HK-2 (cell line): ENCODE measurements around the gene SFXN3.
A peak's percentile ranks its signal among the peaks of the same experiment; 100 is the strongest.

Experiments used
- DNase-seq: peaks from one replicate; pipeline ENCODE4 v3.0.0-alpha.2; 2018; ENCODE audit not compliant: unreplicated experiment

SFXN3 gene

DNA sequence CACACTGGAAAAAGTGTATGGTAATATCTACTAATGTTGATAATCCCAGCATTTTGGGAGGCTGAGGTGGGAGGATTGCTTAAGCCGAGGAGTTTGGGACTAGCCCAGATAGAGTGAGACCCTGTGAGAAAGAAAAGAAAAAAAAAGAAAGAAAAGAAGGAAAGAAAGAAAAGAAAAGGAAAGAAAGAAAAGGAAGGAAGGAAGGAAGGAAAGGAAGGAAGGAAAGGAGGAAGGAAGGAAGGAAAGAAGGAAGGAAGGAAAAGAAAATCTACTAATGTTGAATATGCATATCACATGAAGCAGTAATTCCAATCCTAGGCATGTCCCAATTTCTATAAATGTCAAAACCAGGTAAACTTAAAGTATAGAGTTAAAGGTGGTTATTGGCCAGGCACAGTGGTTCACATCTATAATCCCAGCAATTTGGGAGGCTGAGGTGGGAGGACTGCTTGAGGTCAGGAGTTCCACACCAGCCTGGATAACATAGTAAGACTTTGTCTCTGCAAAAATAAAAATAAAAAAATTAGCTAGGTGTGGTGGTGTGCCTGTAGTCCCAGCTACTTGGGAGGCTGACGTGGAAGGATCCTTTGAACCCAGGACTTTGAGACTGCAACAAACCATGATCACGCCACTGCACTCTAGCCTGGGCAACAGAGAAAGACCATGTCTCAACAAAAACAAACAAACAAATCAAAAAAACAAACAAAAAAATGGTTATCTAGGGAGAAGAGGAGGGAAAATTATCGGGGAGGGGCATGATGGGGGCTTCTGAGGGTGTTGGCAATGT, 25.5 kb downstream of the SFXN3 start:
- no peak for DNase-seq

DNA sequence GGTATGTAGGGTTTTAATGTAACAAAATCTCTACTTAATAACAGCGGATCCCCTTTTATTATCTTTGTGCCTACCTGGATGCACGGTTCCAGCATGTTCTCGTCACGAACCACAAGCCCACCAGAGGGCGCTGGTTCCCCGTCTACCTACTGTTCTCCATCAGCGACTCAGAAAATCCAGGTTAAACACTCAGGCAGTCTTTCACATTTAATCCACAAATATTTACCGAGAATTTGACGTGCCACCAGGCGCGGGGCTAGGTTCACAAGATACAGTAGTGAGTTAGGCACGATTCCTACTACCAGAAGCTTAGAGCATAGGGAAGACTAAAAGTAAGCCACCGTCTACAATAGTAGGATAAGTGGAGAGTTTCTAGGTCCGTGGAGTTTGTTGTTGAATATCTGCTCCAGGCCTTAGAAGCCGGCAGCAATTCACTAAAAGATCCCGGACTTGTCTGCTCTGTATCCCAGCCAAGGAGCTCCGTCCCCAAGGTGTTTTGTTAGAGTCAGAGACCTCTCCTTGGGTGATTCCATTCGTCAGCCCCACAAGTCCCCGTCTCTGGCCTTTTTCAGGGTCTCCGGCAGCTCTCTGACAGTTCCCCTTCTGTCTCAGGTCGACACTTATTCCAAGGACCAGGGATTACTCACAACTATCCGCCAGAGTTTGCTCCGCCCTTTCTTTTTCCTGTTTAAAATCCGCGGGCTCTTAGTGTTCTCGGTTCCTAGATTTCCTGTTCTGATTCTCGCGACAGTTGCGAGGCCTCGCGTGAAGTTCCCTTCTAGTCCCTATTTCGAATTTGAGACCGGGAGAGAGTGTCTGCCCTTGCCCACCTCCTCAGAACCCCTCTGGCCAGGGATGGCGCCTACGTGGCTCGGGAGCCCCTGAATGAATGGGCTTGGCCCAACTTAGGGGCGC, 29.3 kb downstream of the SFXN3 start:
- DNase-seq, result peak; percentile 97

DNA sequence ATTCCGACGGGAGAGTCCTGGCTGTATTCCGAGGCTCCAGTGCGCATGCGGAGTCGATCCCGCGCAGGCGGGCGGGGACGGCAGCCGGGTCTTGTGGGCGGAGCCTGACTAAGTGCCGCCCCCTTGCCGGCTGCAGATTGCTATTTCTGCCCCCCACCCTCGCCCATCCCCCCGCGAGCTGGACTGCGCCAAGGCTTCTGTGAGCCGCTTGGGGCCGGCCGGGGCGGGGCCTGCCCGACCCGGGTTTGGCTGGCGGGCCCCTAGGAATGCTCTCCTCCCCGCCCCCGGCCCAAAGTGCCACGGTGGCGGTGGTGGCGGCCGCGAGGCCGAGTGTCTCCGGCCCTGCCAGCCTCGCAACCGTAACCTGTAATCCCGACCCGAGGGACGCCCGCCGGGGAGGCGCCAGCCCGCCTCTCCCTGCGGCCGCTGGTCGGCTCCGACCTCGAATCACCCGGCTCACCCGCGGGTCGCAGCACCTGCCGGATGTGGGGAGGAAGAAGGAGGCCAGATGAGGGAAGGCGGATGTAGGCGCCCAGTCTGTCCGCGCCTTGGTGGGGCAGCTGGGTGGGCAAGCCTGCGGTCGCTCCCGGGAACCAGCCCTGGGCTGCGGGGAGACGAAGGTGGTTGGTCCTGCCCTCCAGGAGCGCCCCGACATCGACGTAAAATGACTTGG, 30.1 kb downstream of the SFXN3 start:
- peak; percentile 99 for DNase-seq

DNA sequence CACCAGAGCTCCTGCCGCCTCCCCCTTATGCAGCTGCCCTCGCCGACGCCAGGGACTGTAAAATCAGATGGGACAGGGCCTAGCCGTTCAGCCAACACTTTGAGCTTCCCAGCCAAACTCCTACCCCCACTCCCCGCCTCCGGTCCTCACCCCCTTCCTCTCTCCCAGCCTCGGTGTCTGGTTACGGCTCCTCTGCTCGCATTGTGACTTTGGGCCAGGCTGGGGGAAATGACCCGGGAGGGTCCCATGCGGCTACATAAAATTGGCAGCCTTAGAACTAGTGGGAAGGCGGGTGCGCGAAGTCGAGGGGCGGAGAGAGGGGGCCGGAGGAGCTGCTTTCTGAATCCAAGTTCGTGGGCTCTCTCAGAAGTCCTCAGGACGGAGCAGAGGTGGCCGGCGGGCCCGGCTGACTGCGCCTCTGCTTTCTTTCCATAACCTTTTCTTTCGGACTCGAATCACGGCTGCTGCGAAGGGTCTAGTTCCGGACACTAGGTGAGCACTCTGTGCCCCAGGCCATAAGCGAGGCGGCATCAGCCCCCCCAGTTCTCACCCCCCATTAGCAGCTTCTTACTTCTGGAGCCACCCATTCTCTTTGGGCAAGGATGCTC, 30.7 kb downstream of the SFXN3 start, which contains the start of gene KAZALD1:
Gene KAZALD1 (plus strand): TSS at position 366 of the 608 bp plus-strand sequence. CDS start 604 bp downstream, outside the sequence.
- peak; percentile 79 for DNase-seq

DNA sequence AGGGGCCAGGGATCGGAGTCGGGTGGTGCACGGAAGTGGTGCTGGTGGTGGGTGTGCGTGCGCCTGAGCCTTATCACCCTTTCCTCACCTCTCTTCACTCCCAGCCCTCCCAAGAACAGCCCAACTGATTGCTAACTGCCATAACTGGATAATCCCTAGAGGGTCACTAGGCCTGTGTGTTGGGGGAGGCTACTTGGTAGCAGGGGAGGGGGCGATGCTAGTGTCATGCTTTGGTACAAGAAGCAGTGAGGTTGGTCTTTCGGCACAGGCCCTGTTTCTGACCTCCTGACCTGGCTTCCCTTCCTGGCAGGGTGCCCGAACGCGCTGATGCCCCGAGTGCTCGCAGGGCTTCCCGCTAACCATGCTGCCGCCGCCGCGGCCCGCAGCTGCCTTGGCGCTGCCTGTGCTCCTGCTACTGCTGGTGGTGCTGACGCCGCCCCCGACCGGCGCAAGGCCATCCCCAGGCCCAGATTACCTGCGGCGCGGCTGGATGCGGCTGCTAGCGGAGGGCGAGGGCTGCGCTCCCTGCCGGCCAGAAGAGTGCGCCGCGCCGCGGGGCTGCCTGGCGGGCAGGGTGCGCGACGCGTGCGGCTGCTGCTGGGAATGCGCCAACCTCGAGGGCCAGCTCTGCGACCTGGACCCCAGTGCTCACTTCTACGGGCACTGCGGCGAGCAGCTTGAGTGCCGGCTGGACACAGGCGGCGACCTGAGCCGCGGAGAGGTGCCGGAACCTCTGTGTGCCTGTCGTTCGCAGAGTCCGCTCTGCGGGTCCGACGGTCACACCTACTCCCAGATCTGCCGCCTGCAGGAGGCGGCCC, 31.4 kb downstream of the SFXN3 start:
- DNase-seq, result peak; percentile 76

DNA sequence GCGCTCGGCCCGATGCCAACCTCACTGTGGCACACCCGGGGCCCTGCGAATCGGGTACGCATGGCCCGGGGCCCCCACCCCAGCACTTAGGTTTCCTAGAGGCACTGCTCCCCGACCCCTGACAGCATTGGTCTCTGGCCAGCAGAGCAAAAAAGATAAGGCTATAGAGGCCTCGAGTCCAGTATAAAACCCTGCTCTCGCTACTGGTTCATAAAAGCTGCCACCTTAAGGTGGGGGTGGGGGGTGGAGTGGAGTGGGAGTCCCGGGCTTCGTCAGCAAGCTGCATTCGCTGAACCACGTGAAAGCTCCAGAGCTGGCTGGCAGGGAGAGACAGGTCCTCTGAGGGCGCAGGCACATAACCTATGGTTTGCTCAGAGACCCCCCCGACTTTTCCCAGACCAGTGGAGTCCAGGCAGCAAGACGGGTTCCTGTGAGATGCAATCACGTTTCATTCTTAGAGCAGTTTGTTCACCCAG, 32.1 kb downstream of the SFXN3 start:
- no peak for DNase-seq

DNA sequence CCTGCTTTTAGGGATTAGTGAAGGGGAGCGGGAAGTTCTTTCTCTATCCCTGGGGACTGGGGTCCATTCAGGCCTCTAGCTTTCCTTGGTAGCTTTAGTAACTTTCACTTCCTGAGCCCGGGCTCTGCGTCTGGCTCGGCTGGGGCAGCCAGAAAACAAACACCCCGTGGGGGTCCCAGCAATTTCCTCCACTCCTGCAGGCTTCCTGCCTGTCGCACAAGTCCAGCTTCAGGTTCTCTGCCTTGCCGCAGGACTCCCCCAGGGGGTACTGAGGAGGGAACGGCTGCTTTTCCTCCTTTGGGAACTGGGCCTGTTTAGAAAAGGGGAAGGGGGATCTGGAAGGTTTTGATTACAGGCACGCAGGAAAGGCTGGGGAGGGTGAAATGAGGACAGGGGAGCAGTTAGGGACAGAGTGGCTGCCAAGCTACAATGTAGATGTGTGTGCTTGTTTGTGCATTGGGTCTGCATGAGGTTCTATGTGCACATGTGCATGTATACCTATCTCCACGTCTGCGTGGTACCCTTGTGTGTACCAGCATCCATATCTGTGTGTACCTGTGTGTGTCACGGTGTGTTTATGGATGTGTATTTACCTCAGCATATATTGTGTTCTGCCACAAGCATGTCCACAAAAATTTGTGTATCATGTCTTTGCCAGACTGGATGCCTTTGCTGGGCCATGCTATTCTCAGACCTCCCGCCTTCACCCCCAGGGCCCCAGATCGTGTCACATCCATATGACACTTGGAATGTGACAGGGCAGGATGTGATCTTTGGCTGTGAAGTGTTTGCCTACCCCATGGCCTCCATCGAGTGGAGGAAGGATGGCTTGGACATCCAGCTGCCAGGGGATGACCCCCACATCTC, 32.7 kb downstream of the SFXN3 start:
- no peak for DNase-seq

DNA sequence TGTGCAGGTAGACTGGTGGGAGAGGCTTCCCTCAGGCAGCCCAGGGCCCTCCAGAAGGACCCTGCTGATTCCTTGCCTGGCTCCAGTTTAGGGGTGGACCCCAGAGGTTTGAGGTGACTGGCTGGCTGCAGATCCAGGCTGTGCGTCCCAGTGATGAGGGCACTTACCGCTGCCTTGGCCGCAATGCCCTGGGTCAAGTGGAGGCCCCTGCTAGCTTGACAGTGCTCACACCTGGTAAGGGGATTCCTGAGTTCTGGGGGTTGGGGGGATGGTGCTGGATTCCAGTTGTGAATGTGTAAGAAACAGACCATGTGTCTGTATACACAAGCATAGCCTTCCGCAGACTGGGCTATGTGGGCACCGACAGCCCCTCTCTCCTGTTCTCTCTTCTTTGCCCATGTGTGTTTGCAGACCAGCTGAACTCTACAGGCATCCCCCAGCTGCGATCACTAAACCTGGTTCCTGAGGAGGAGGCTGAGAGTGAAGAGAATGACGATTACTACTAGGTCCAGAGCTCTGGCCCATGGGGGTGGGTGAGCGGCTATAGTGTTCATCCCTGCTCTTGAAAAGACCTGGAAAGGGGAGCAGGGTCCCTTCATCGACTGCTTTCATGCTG, 33.5 kb downstream of the SFXN3 start:
- no peak for DNase-seq

DNA sequence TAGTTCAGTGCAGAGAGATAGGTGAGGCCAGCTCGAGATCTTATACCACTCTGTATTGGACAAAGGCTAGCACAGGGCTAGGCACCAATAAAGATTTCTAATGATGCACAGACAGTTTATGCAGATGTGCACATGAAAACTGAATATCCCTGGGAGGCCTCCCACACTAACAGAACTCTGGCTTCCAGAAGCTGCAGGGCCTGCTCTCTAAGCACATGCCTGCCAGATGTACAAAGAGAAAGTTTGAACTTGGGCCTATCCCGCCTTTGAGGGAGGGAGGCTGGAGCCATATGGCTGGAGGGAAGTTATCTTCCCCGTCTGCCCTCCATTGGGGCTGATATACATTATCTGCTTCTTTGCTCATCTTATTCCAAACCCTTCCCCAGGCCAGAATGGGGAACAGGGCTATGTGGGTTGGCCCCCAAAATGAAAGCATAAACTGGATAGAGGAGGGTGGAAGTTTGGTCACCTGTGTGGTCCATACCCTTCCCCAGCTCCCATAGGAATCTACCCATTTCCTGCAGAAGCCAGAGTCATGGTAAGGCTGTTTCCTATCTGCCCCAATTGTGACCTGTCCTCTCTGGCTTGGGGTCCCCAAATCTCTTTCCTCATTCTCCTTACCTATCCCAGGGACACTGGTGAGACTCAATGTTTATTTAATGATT, 34.6 kb downstream of the SFXN3 start:
- DNase-seq, result no peak

DNA sequence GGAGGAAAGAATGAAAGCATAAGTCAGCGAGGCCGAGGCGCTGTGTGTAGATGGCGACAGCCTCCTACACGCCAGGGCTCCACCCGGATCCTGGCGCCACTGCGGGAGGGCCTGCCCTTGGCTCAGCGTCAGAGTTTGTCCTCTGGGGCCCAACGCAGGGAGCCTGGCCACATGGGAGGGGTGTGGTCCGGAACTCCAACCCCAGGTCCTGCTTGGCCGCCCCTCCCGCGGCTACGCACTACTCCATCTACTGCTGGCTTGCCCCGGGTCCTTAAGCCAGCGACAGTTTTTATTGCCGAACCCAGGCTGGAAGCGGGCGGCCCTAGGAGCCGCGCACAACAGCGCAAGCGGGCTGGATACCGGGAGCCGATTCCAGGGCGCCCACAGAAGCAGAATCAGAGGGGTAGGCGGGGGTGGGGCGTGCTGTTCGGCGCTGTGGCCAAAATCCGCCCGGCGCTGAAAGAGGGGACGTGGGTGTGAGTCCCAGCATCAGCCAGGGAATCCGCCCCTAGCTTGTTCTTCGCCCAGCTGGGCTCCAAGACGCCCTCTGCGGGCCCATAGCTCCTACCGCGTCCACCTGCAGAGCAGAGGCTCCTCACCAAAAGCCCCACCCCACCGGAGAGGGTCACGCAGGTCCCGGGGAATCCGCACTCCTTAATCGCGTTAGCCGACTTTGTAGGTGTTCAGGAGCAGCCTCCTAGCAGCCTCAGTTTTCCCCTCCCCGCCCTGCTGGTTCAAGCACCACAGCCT, 35.3 kb downstream of the SFXN3 start:
- DNase-seq, result peak; percentile 75

DNA sequence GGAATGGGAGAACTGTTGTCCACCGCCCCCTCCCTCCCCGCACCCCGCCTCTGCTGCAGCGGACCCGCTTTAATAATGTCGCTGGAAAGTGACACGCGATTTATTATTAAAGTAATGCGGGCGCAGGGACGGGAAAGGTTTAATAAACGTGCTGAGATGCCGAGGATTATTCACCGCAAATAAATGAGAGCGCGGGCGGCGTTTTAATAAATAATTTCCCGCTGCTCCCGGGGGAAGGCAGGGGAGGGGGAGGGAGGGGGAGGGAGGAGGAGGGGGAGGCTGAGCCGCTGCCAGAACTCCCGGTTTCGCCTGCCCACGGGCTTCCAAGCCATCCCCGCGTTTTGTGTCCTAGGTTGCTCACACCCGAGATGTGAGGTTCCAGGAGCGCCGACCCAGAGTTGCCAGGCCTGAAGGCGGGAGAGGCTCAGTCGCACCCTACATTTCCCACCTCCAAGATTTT, 35.9 kb downstream of the SFXN3 start:
- DNase-seq, result no peak

DNA sequence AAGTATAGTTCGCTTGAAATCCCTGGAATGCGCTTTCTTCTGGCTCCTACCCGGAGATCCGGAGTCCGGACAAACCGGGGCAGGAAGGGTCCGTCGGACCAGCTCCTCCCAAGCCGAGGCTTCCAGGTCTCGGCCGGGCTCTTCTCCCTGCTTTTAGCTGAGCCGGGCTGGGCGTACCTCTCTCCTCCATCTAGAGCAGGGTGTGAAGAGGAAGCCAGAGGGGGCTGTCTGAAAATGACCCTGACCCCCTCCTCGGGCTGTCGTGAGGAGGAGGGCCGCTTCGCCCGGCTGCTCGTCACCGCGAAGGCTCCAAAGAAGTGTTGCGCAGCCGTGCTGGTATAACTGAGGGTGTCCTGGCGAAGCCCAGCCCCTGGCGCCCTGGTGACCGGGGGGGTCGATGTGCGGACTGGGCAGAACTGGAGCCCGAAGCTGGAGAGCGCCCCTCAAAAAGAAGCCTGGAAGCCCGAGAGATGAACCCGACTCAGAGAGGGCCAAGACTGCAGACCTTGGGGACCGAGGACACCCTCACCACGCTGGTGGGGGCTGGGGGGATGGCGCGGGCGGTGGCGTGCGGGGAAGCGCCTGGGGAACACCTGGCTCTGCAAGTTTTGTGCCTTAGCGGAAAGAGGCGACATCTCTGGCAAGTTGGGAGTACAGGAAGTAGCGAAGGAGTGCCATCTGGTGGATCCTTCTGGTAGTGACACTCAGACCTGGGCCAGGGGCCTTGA, 36.5 kb downstream of the SFXN3 start:
- DNase-seq, result peak; percentile 86

DNA sequence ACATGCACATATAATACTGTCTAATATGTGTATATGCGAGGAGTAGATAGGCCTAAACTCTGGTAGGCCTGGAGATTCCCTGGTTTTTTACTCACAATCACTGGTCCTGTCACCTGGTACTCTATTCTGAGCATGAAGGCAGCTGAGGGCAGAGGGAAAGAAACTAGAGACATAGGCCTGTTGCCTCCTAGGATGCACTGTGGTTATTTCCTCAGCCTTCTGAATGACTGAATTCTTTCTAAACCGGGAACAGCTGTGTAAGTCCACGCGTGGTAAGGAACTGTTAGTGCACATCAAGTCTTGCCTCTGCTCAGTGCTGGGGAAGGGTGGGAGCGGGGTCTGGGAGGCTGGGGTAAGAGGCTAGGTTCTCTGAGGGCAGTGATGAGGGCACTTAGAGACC, 38.4 kb downstream of the SFXN3 start:
- no peak for DNase-seq

DNA sequence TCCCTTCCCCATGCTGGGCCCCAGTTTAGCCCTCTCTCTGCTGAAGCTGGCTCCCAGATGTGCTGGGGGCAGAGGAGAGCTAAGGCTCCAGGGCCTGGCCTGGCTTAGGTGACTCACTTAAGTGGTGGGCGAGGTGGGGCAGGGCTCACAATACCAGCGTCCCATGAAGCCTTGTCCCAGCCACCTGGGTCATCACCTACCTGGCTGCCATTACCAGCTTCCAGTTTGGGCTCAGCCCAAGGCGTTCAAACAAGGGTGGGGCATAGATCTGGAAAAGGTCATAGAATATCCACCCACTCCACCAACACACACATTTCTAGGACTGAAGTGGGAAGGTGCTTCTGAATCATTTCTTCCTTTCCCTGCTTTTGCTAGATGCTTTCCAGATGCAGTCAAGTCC, 39.1 kb downstream of the SFXN3 start:
- DNase-seq, result no peak

DNA sequence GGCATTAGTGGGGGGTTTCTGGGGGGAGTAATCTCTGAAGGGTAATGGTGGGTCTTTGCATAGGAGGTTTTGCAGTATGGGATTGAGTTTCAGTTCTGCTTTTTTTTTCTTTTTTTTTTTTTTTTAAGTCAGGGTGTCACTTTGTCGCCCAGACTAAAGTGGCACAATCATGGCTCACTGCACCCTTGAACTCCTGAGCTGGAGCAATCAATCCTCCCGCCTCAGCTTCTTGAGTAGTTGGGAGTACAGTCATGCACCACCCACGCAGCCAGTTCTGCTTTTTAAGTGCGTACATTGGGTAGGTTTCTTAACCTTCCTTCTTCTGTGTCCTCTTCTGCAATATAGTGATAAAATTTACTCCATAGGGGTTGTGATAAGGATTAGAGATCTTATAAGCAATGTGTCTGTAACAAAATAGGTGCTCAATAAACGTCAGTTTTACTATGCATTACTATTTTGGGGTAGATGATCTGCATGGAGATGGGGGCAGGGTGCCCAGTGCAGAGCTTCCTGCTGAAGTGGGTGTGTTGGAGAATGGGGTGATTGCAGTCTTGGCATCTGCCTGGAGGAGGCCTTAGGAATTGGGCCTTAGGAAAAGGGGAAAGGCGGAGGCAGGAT, 40.3 kb downstream of the SFXN3 start:
- DNase-seq, result no peak

DNA sequence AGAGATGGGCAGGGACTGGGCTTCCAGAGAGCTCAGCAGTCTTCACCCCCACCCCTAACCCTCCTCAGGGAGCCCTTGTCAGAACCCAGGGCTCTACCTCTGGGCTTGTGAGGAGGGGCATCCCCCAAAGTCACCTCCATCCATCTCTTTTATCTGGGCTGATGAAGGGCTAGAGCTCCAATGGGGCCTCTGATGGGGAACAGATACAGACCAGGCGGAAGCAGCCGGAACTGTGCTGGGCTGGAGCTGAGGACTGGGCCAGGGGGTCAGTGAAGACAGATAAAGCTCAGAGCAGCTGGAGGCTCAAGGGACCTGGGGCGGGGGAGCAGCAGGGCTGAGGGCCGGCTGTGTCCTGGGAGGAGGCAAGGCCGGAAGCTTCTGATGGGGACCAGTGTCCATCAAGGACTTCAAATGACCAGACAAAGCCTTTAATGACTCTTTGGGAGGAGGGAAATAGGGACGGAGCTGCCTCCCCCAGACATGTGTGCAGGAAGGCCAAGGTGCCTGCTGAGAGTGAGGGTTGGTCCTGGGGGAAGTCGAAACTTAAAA, 40.9 kb downstream of the SFXN3 start:
- DNase-seq, result no peak

DNA sequence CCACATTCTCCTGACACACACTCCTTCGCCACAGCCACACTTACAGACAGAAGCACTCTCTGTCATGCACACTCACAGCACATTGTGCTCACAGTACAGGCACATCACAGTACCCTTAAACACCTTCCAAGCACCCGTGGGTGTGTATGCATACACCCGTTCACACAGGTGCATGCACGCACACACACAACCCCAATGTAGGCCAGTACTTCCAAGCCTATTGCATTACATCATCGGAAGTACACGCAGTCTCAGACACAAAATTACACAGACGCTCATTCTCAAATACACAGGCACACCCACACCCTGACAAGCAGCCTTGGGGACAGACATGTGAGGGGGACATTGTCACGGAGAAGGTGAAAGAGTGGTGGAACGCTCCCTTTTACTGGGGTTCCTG, 41.9 kb downstream of the SFXN3 start:
- DNase-seq, result no peak
